Measurements from ENCODE around the gene OSBPL5.

DNA sequence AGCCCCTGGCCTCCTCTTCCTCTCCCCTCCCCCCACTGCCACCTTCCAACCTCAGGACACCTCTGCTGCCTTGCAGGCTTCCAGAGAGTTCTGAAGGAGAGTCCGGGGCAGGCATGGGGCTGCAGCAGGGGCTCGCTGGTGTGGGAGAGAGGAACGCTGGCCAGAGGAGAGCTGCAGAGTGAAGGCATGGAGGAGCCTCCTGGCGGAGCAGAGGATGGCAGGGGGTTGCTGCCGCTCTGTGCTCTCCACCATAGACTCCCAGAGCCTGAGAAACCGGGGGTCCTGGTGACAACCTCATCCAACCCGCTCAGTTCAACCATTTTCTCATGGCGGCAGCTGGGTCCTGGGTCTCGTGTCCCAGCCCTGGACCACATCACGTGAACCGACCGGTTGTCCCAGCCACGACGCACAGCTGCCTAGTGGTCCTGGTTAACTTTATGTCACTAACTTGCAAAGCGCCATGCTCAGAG, 36.0 kb upstream of the OSBPL5 start:
- TF ChIP-seq SP1 (IDR thresholded peaks at IDR 0.05) (no peak), BHLHE40 (IDR thresholded peaks at IDR 0.05; ENCODE audit: borderline replicate concordance) (no peak), FOXA1 (IDR thresholded peaks at IDR 0.05) (no peak), HDGF (IDR thresholded peaks at IDR 0.05; ENCODE audit: borderline replicate concordance) (no peak), ARNT (IDR thresholded peaks at IDR 0.05) (no peak), FOXM1 (IDR thresholded peaks at IDR 0.05; ENCODE audit: borderline replicate concordance) (no peak)
